GM21423 (cell line): Measurements from ENCODE around the gene NMRK1.

ENCODE experiments used
- ATAC-seq: cut with Tn5 transposase; IDR thresholded peaks from one replicate; pipeline ENCODE4 v1.9.1; 2021; ENCODE audit warnings: mild to moderate bottlenecking, moderate library complexity; ENCODE audit not compliant: unreplicated experiment

Gene NMRK1

DNA sequence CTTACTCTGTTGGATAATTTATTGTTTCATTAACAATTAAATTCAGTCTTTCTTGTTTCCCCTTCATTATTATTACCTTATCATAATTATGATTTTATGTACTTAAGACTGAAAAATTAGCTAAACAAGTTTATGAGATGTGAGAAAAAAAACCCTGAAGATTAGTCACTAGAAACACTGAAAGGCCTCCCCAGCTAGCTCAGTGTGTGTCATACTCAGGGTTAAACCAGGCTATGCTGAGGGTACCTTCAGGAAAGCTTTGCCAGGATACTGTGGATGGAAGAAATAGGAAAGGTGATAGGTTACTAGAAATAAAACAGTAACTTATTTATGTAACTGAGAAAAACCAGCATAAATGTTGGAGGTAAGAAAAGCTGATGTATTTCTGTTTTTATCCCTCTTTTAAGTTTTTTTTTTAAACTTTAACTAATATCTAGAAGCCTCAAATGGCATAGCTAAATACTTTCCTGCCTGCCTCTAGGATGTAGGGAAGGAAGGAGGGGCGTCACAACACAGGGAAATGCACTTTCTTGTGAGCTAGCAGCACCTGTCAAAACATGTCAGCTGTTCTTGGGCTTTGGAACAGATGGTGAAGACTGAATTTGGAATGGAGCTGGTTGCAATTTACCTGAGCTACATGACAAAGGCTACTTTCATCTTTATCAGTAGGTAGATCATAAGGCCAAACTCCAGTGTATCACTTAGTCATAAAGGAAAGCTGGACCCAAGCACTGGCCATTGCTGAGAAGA is 24.2 kb downstream of the NMRK1 start:
- no peak for ATAC-seq

DNA sequence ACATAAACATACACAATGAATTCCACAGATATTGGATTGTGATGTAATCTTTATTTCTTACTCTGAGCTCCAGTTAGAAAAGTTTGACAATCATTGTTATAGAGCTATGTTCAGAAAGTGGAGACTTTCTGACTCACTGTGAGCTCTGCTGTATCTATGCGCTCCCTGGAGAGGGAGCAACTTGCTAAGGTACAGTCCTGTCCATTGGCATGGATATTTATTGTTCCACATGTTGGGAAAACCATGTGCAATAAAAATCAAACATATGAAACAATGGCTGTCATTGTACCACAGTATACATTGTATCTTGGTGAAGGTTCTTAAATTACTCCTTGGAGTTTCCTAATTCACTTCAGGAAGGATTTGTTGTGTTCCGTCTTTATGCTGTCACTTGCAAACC is 26.8 kb downstream of the NMRK1 start:
- ATAC-seq = no peak

GRCh38 chr9:75054368-75055001 is 33.5 kb downstream of the NMRK1 start:
- no peak for ATAC-seq

DNA sequence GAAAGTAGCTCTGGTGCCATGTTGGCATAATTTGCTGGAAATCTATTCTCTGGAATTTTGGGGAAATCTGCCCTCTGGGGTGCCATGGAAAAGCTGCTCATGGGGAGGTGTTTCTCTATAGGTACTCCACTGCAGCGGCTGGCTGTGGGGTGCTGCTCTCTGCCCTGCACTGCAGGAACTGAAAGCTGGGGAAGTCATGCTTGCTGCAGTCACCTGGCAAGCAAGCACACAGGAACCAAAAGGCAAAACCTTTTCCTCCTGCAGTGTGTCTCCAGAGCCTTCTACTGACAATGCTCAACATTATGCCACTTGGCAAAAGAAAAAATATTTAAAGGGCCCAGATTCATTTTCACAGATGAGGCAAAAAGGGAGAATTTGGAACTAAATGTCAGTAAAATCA is 34.1 kb downstream of the NMRK1 start:
- peak; percentile 96 for ATAC-seq

DNA sequence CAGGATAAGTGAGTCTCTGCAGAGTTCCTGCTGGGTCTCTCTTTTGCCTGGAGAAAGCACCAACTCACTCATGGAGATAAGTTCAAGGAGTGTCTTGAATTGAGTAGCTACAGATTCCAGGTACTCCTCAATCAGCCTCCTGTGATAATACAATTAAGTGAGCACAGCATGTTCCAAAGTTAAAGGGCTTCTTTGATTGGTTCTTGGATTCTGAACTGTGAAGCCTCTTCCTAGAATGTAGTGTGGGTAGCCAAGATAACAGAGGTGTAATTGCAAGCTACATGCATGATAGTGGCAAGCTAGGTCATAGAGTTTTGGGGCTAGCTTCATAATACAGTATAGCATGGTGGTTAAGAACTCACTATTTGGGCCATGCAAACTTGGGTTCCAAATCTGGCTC is 36.7 kb downstream of the NMRK1 start:
- no peak for ATAC-seq

DNA sequence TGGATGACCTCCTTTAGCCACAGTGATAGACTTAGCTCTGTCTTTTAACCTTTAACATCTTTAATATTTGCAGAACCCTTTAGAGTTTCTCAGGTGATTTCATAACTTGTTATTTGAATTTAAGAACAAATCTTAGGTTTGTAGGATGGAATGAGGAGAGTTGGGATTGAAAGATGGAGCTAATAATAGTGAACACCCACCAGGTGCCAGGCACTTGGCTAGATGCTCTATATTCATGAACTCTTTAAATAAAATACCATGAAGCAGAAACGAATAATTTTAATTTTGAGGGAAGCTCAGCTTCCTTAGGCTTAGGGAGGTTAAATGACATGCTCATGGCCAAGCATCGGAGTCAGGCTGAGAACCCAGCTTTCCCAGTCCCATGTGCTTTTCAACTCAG is 40.4 kb downstream of the NMRK1 start:
- no peak for ATAC-seq

GRCh38 chr9:75046725-75047345 is 41.1 kb downstream of the NMRK1 start:
- no peak for ATAC-seq

DNA sequence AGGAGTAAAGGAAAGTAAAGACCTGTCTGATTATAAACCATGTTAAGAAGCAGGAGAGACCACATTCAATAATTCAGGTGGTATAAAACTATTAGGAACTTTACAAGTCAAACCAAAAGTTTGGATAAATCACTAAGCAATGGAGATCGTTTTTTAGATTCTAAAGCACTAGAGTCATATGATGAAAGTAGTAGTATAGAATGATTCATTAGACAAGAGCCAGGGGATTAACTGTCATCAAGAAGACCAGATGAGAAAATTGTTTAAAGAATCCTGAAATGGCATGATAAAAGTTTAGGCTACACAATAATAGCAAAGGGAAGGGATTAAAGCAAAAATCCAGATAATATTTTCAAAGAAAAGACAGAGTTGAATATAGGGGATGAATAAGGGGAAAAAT is 46.9 kb downstream of the NMRK1 start:
- ATAC-seq = no peak

DNA sequence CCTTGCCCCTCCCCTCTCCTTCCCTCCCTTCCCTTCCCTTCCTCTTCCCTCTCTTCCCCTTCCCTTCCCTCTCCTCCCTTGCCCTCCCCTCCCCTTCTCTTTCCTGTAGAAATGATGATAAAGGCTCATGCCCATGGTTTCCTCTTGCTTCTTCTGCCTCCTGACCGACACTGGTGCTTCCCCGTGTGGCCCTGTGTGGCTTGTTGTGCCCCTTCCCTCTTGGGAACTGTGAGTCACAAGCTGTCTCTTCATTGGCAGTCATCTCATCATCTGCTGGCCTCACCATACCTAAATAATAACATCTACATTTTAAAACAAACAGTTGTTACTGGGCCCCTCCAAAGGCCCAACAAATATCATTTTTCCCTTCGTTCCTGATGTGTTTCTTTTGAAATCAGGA is 48.2 kb downstream of the NMRK1 start:
- no peak for ATAC-seq

GRCh38 chr9:75039009-75039408 is 48.9 kb downstream of the NMRK1 start:
- ATAC-seq = no peak

GRCh38 chr9:75036793-75037192 is 51.2 kb downstream of the NMRK1 start:
- ATAC-seq = no peak

- ATAC-seq = peak; percentile 86
These were observed 54.0 kb downstream of the NMRK1 start for GRCh38 chr9:75033791-75034473.

DNA sequence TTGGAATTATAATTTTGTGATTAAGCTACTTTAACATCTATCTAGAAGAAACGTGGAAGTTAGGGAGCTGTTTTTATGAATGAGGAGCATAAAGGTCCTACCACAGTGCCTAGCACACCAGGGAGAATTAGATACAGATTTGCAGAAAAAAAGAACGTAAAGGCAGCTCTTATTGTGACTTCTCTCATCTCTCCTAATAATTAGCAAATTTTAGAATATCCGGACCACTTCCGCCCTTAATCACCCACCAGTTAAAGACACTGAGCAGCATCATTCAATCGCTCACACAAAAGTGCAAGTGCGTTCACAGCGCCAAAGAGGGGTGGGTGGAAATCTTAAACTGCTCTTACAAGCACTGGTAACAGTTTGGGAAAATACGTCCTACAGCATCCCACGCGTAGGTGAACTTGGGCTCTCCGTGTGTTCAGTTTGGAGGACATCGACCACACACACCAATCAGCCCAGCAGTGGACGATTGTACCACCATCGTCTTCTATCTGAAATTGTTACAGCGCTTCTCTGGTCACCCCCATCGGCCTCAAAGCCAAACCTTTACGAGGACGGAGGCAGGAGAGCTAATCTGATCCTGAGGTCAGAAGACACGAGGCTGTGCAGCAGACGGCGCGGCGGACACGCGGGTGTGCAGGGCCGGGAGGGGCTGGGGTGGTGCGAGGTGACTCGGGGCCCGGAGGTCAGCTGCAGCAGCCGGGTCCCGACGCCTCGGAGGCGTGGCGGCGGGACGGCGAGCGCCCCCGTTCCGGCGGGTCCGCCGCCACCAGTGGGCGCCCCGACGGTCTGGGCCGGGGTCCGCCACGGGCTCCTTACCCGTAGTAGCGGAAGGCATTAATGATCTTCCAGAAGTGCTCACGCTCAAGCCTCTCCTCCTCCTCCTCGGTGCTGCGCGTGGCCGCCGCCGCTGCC is 60.5 kb downstream of the NMRK1 start:
- peak; percentile 44 for ATAC-seq

- ATAC-seq = no peak
These were observed 64.1 kb downstream of the NMRK1 start for GRCh38 chr9:75023846-75024245.

- ATAC-seq = no peak
These were observed 68.3 kb downstream of the NMRK1 start for GRCh38 chr9:75019654-75020053.

DNA sequence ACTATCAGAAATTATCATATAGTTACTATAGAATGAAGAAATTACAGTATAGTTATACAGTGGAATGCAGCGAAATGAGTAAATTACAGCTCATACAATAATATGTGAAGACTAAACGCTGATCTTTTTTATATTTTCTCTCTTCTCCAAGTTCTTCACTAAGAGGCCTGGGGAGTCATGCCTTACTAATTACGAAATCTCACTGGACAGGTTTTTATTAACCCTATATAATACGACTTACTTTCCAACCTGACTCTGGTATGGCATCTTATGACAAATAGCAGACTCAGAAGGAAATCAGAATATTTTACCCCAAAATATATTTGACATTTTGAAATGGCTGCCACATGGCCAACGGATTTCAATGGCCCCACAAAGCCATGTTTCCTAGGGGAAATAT is 68.9 kb downstream of the NMRK1 start:
- ATAC-seq = no peak

DNA sequence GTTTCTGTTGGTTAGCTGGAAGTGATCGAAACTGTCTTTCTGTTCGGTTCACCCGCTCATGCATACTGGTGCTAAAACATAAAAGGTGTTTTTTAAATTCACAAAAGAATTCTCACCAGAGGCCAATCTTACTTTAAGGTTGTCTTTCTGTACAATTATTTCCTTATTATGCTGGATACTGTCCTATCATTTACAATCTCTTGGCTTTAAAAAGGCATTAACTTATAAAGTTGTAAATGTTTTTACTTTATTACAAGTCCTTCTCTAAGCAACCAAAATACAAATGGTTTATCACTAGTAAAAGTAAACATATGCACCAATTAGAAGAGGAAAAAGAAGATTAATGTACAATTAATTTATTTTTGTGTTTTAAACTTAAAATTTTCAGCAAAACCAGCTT is 70.6 kb downstream of the NMRK1 start:
- no peak for ATAC-seq

DNA sequence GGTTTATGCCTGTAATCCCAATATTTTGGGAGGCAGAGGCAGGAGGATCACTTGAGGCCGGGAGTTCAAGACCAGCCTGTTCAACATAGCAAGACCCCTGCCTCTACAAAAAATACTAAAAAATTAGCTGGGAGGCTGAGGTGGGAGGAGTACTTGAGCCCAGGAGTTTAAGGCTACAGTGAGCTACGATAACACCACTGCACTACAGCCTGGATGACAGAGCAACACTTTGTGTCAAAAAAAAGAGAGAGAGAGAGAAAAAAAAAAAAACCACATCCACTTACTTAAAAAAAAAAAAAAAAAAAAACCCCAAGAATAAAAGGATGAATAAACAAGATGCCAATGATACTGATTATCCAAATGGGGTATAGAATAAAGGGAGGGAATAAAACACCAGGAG is 74.2 kb downstream of the NMRK1 start:
- no peak for ATAC-seq
